ENCODE data around the gene KIF6. TPM values are rescaled to one million over a fixed set of nuclear protein-coding genes. Genes with fewer than 3 reads are reported as not detected.

The KIF6 gene
- total RNA-seq, 1 experiment from 2014 or later: 2.2 TPM

DNA sequence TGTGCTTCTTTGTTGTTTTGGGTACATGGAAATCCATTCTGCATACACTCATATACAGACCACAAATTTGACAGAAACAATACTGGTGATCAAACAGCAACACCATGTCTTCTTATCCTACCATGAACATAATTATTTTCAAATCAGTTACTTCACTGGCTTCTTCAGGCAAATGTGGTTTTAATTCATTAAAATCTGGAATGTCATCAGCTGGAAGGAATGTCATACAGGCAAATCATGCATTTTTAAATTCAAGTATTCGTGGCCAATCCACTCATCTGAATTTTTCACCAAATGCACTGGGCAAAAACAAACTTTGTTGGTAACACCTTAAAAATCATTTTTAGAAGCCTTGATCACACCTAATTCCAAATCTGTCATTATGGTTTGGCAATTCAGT is 59.3 kb downstream of the KIF6 start:
- no peak for DNase-seq (ENCODE audit: low spot score)

DNA sequence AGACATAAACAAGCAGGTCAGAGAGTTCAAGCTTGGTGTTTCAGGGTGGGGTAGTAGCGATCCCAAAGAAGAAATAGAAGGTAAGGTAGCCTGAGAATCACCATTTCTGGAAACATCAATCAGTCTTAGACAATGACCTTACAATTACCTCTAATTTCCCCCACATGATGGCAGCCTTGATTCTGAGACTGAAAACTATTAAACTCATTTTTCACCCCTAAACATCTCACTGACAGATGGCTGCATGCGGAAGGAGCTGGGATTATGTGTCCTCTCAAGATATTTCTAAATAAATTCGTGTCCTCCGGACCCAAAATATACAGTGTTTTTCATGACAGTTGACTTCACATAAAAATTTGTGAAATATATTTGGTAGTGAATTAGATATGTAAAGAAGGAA is 61.0 kb downstream of the KIF6 start:
- DNase-seq (ENCODE audit: low spot score): no peak

GRCh38 chr6:39657355-39658135 is 67.7 kb downstream of the KIF6 start:
- no peak for DNase-seq (ENCODE audit: low spot score)

DNA sequence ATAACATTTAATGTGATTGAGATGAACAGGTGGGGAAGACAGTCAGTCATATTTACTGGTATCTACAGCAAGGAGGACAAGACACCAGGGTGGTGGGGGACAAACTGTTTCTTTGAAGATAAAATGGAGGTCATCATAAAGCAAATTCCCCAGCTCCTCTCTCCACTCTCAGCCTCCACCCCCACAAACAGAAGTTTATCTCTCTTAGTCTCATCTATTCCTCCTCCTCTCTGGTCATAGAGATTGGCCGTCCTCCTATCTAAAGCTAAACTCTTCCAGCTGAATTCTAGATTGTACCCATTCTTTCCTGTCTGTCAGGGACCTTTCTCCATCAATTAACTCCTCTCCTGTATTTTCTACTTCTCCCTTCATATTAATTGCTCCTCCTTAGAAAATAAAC is 71.1 kb downstream of the KIF6 start:
- no peak for DNase-seq (ENCODE audit: low spot score)

GRCh38 chr6:39653612-39654011 is 71.6 kb downstream of the KIF6 start:
- no peak for DNase-seq (ENCODE audit: low spot score)

GRCh38 chr6:39649996-39650395 is 75.2 kb downstream of the KIF6 start:
- no peak for DNase-seq (ENCODE audit: low spot score)

DNA sequence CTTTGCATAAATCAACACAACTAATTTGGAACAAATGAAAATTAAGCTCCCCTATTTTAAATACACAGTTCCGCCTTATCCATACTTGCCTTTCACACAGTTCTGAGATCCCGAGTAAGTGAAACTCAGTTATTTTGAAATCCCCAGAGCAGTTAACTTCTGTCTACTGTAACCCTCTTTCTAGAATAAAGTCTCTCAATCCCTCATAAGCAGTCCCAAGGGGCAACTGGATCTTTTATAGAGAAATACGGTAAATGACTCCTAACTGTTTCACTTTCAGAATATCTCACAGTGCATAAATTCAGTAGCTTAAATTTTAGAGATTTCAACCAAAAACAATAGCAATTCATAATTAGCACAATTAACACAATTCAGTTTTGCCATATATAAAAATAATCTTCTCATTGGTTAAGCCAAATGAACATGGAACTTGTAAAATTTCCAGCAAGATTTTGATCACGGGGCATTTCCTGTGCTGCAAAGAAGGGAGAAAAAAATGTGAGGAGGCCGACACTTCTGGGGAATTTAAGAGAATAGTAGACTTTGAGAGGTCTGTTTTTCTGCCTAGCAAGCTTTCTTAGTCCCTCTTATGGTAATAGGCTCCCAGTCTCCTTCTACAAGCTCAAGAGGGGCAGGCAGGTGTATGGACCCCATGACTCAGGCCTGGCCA is 78.3 kb downstream of the KIF6 start:
- DNase-seq (ENCODE audit: low spot score): no peak

- no peak for DNase-seq (ENCODE audit: low spot score)
Observed at GRCh38 chr6:39642270-39642669, 82.9 kb downstream of the KIF6 start.

DNA sequence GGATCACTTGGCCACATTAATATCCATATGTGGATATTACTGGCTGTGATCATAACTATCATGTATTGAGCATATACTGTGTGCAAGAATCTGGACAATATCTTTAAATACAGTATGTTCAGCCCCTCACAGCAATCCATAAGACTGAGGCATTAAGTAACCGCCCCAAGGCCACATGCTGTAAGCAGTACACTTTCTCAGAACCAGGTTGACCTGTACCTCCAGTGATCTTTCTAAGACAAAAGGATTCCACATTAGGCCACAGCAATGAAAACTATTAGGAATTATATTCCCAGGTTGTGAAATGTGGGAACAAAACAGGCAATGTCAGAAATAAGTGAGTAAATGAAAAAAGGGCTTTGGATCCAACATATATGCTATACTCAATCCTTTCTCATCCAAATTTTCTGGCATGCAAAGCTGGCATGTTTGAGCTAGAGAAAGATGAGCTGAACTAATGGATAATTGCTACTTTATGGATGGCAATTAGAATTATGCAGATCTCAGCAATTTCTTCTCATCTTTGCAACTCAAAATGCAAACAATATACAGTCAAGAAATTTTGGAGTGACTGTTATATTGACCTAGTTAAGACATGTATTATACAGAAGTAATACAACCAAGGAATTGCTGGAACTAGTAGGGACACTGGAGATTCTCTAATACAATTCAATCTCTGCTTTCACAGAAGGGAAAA is 86.9 kb downstream of the KIF6 start:
- DNase-seq (ENCODE audit: low spot score): no peak

GRCh38 chr6:39634646-39635341 is 90.4 kb downstream of the KIF6 start:
- no peak for DNase-seq (ENCODE audit: low spot score)

- DNase-seq (ENCODE audit: low spot score): no peak
Observed at GRCh38 chr6:39625209-39625608, 100.0 kb downstream of the KIF6 start.

GRCh38 chr6:39623750-39624149 is 101.5 kb downstream of the KIF6 start:
- DNase-seq (ENCODE audit: low spot score): no peak

DNA sequence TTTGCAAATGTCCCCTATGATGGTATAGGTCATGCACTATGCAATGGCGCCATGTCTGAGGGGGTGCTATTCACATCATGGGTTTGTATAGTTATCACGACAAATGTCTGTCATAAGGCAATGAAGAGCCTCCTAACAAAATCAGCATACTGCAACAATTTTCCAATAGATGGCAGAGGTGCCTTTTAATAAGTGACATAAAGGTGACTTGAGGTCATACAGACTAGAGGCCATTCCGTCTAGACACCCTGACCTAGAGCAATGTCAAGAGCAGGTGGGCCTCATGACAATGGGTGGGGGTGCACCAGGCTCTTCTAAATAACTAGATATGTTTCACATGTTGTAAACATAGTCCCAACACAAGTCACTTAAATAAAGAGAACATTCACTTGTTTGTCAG is 107.7 kb downstream of the KIF6 start:
- no peak for DNase-seq (ENCODE audit: low spot score)

- no peak for DNase-seq (ENCODE audit: low spot score)
Observed at GRCh38 chr6:39617026-39617425, 108.2 kb downstream of the KIF6 start.

GRCh38 chr6:39615622-39616021 is 109.6 kb downstream of the KIF6 start:
- no peak for DNase-seq (ENCODE audit: low spot score)

DNA sequence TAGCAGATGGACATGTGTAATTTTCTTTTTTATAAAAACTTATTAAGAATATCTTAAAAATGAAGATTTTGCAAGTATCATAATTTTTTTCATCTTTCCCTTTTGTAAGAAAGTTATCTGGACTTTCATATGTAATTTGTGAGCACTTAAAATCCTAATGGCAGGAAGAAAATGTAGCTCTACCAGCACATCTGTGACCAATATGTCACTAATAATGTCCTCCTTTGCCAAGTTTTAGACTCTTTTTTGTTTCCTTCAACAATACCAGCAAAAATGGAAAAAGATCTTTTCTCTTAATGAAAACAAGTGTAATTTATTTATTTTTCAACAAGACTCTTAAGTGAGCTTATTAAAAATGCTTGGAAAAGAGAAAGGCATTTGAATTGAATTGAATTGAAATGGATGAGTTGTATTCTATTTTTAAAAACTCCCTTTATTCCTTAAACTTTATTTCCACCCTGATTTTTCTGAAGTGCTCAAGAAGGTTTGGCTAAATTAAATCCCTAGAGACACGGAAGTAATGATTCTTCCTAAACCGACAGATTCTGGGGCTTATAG is 110.7 kb downstream of the KIF6 start:
- no peak for DNase-seq (ENCODE audit: low spot score)

- no peak for DNase-seq (ENCODE audit: low spot score)
Observed at GRCh38 chr6:39610221-39610620, 115.0 kb downstream of the KIF6 start.

DNA sequence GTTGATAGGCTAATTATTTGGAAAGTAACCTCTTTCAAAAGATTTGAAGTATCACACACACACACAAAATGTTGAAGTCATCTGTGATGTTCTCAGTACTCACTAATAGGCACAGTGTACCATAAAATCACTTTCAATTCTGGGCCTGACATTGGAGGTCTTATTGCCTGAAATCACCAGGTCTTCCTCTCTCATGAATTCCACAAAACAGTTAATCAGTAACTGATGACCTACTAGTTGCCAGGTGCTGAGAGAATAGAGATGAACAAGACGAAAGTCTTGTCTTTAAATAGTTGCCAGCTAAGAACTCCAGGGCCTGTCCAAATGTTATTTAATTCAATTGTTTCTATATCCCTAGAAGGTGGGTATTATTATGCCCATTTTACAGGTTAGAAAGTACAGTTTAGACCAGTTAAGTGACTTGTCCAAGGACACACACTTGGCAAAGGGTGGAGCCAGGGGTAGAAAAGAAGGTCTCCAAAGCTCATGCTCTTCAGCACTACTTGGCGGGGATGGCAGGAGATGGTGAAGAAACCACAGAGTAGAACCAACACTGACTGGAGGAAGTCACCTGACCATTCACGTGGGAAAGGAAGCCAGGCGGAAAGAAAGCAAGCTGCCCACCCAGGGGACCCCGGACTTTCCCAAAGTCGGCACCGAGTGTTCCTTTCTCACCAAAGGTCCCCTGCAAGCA is 116.4 kb downstream of the KIF6 start:
- DNase-seq (ENCODE audit: low spot score): no peak

- no peak for DNase-seq (ENCODE audit: low spot score)
Observed at GRCh38 chr6:39602601-39603519, 122.3 kb downstream of the KIF6 start.

GRCh38 chr6:39599973-39600372 is 125.2 kb downstream of the KIF6 start:
- no peak for DNase-seq (ENCODE audit: low spot score)

Measured in H4 (cell line).